NCI-H510A (cell line): ENCODE data around the gene RDH12.

Source experiments
- DNase-seq: peaks from one replicate; lab custom pipeline; 2025; lab: John Stamatoyannopoulos, UW

The RDH12 gene

DNA sequence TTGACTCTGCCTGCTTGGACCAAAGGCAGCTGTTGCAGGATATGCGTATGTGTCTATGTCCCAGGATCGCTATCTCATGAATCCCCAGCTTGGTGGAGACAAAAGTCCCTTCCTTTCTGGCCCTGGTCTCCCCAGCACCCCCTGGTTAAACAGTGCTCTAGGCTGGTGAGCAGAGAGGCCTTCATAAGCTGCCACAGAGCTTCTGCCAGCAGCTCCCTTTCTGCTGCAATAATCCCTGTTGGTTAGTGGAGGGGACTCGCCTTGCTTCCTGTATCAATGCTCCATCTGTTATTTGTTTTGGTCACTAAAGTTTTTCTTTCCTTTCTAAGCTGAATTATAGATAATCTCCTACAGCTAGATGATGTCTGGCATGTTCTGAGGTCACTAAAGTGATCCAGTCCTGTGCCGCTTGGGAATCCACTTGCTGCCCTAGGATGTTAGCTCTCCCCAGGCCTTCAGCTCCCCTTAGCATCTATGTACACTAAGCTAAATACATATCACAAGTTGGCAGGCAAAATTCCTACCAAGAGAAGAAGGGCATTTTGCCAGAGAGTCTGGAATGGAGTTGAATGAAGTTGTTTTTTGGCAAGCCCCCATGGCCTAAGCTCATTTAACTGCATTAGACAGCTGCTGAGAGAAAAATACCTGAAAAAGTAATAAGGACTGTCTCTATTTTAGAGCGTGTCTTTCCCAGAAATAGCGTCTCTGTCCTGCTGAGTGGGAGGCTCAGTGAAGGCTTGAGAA is 47.8 kb downstream of the RDH12 start:
- DNase-seq: no peak

DNA sequence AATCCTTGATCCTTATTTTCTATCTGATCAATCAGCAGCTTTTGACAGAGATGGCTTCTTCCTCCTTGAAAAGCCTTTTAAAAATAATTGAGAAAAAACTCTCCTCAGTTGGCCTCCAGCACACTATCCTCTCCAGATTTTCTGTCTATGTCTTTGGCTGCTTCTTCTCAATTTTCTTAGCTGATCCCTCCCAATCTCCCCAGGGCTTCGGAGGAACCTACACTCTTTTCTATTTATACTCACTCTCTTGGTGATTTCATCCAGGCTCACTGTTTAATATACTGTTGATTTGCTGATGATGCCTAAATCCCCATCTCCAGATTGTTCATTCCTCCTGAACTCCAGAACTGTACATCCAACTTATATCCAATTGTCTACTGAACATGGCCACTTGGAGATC is 54.8 kb downstream of the RDH12 start:
- no peak for DNase-seq

GRCh38 chr14:67757175-67757574 is 55.5 kb downstream of the RDH12 start:
- no peak for DNase-seq

DNA sequence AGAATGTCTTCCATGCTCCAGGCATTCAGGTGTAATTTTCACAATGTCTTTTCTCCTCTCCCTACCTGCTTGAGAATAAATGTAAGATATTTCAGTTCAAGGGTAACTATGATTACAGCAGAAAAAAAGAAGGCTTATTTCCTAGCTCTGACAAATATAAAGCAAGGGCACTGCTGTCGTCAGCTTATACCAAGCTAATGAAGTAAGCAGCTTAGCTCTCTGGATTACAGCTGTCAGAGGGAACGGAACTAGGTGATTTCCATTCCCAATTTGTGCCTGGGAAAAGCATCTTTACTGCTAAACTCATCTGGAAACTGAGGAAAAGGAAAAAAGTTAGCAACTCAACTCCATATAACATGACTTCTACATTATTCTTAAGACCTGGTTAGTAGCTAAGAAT is 58.2 kb downstream of the RDH12 start:
- no peak for DNase-seq

- no peak for DNase-seq
These were observed 60.4 kb downstream of the RDH12 start for GRCh38 chr14:67762051-67762450.

DNA sequence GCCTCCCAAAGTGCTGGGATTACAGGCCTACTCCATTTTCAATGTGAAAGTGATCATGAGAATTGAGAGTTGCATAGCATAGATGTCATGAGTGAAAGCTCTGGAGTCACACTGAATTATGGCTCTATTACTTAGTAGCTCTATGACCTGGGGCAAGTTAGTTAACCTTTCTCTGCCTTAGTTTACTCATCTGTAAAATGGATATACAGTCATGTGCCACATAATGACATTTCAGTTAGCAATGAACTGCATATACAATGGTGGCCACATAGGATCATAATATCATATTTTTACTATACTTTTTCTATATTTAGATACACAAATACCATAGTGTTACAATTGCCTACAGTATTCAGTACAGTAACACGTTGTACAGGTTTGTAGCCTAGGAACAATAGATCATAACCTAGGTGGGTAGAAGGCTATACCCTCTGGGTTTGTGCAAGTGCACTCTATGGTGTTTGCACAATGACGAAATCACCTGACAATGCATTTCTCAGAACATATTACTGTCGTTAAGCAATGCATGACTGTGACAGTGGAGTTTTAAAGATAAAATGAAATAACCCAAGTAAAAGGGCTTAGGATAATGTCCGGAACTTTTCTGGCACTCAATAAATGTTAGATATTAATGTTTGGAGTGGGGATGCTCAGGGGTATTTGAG is 61.6 kb downstream of the RDH12 start:
- DNase-seq: peak; percentile 20

DNA sequence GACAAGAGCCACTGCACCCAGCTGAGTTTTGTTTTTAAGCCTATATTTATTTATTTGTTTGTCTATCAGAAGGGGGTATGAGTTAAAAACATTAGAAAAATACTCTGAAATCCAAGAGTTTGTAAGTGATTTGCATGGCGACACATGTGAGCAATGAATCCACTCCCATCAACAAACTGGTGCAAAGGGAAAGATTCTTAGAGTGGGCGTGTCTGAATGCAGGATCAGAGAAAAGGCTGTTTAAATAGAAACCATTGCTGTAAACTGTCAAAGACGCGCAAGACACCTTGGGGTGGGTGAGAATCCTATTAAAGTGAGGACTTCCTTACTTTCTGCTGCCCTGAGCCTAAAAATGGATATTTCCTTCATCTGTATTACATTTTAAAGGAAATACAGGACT is 62.8 kb downstream of the RDH12 start:
- DNase-seq: no peak

GRCh38 chr14:67765192-67765834 is 63.6 kb downstream of the RDH12 start:
- no peak for DNase-seq

DNA sequence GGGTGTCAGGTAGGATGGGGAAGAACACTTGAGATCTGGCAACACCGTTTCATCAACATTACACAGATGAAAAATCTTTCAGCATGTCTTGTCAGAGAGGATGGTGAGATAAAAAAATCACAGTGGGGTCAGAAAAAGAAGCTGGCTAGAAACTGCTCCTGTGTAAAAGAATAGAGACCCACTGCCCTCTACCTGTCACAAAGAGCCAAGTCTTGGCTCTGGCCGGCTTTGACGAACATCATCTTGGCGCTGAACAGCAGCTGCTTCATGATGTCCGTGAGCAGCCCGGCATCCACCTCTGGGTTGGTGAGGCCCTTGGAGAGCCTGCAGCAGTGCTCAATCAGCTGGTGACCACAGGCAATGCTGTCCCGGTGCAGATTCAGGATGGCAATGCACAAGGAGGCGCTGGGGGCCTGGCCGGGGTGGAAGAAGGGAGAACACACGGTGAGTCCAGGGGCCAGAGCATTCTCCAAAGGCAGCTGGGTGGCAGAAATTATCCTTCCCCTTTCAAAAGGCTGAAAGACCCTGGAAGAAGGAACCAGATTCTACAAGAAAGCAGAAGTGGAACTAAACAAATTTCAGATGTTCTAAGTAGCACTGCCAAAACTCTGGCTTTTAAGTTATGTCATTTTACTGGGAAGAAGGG is 64.5 kb downstream of the RDH12 start:
- no peak for DNase-seq

- no peak for DNase-seq
These were observed 66.5 kb downstream of the RDH12 start for GRCh38 chr14:67768219-67768618.

DNA sequence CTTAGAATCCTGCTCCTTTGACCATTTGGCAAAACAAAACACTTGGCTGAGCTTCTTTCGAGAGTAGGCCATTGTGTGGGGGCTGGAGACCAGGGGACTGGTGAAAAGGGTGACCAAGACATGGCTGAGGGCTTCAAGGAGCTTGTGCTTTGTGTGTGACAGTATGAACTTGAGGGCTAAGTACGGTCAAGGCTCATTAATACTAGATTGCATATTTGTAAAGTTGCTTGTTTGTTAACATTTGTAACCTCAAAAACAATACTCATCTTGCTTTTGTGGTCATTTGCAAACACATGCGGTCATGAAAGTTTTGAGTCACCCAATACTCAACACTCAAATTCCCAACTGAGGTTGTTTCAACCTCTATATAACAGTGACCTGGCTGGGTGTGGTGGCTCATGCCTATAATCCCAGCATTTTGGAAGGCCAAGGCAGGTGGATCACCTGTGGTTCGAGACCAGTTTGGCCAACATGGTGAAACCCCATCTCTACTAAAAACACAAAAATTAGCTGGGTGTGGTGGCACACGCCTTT is 72.2 kb downstream of the RDH12 start:
- DNase-seq: no peak

- no peak for DNase-seq
These were observed 75.1 kb downstream of the RDH12 start for GRCh38 chr14:67776653-67777322.

DNA sequence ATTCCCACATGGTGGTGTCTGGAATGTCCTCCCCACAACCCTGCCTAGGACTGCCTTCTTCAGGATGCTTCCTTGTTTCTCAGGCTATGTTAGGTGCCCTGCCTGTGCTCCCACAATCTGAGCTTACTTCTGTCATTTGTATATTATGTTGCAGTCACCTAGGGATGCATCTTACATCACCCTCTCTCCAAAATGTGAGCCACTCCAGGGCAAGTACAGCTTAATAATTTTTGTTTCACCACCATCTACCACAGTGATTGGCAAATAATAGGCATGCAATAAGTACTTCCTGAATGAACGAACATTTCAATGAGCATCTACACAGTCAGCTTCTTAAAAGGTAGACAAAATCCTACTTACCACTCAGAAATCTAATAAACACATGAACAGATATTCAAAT is 77.1 kb downstream of the RDH12 start:
- no peak for DNase-seq

- DNase-seq: no peak
These were observed 80.4 kb downstream of the RDH12 start for GRCh38 chr14:67782090-67782489.
